ENCODE results near the gene SLC25A25.
A peak's percentile ranks its signal among the peaks of the same experiment; 100 is the strongest.
"Not testable (repeated sequence)": the region's sequence is repeated elsewhere in the genome, so short reads cannot be mapped to it uniquely, and the experiment has no call there.

The SLC25A25 gene

GRCh38 chr9:128066713-128067644, 1.1 kb upstream of the SLC25A25 start, which contains the start of gene NAIF1:
TSS of gene NAIF1 (minus strand) at chr9:128067320. CDS start at chr9:128067101, 219 bp downstream.
- no peak for TF ChIP-seq CTCF (IDR thresholded peaks at IDR 0.05; ENCODE audit: control insufficient read depth, extremely low read depth, insufficient read depth)
- peak; percentile 99 for DNase-seq (ENCODE audit: low read depth)
- H3K4me3 ChIP-seq (ENCODE audit: low read depth, low read length): peak within 1 kb of the TSS; percentile 94

GRCh38 chr9:128068386-128069205, 564 bp downstream of the SLC25A25 start:
- TF ChIP-seq CTCF (IDR thresholded peaks at IDR 0.05; ENCODE audit: control insufficient read depth, extremely low read depth, insufficient read depth): no peak
- no peak for DNase-seq (ENCODE audit: low read depth)
- H3K4me3 ChIP-seq (ENCODE audit: low read depth, low read length): peak overlapping the region; percentile 94

GRCh38 chr9:128070874-128071273, 2.8 kb downstream of the SLC25A25 start:
- no peak for DNase-seq (ENCODE audit: low read depth)
- no peak overlapping the region for H3K4me3 ChIP-seq (ENCODE audit: low read depth, low read length)
- TF ChIP-seq CTCF (IDR thresholded peaks at IDR 0.05; ENCODE audit: control insufficient read depth, extremely low read depth, insufficient read depth): no peak

DNA sequence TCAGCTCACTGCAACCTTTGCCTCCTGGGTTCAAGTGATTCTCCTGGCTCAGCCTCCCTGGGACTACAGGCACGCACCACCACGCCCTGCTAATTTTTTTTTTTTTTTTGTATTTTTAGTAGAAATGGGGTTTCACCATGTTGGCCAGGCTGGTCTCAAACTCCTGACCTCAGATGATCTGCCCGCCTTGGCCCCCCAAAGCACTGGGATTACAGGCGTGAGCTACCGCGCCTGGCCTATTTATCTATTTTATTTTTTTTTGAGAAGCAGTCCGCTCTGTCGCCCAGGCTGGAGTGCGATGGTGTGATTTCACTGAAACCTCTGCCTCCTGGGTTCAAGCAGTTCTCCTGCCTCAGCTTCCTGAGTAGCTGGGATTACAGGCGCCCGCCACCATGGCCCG, 3.4 kb downstream of the SLC25A25 start:
- DNase-seq (ENCODE audit: low read depth); H3K4me3 ChIP-seq (ENCODE audit: low read depth, low read length): not testable (repeated sequence)

DNA sequence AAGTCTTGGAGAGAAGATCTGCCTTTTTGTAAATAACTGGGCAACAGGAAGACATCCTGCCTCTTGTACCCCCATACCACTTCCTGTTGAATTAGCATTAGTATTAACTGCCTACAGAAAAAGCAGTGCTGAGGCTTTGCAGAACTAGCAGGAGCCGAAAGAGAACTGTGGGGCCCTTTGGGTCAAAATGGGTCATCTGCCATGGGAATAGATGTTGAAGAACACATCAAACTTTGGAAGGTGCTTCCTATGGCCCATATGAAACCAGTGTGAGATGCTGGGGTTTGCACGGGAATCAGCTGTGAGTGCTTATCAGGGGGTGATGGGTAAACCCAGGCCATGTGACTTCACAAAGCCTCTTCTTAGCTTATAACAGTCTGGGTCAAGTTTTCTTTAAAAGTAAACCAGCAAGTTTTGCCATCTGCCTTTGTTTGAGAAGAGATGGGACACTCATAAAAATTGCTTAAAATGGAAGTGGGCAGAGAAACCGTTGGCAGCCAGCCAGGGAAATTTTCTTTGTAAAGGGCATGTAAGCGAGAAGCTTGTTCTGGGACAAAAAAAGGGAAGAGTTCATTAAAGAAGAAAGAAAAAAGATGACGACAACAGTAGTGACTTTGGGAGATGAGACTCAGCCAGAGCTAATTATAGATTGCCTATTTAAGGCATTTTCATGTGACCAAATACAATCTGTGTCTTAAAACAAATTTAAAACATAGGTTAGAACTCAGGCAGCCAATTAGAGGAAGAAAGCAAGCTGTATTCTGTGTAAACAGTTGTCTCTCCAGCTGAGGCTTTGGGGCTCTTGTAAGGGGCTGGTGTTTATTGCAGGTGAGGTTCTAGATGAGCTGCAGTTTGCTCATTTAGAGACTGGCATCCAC, 4.4 kb downstream of the SLC25A25 start:
- DNase-seq (ENCODE audit: low read depth): peak; percentile 97
- H3K4me3 ChIP-seq (ENCODE audit: low read depth, low read length): peak overlapping the region; percentile 33
- TF ChIP-seq CTCF (IDR thresholded peaks at IDR 0.05; ENCODE audit: control insufficient read depth, extremely low read depth, insufficient read depth): no peak

GRCh38 chr9:128073253-128073886, 5.3 kb downstream of the SLC25A25 start:
- DNase-seq (ENCODE audit: low read depth): no peak
- no peak for TF ChIP-seq CTCF (IDR thresholded peaks at IDR 0.05; ENCODE audit: control insufficient read depth, extremely low read depth, insufficient read depth)
- H3K4me3 ChIP-seq (ENCODE audit: low read depth, low read length): peak overlapping the region; percentile 33
